SK-N-SH treated with all-trans-retinoic acid at 6 μM for 48 hours (cell line): ENCODE measurements around the gene KCNJ2.
A peak's percentile ranks its signal among the peaks of the same experiment; 100 is the strongest.

Experiments
- ATAC-seq: fragments of 200-7000 bp; cut with Tn5 transposase; 3 replicates; pipeline ENCODE4 v1.9.1; 2020; ENCODE audit warnings: mild to moderate bottlenecking, moderate library complexity
- ARNTL ChIP-seq: fragments of 450-650 bp; formaldehyde crosslinking; IDR thresholded peaks from 2 replicates; pipeline ENCODE4 v1.5.0; 2020; ENCODE audit warnings: low read depth, mild to moderate bottlenecking, moderate library complexity, borderline replicate concordance
- BACH2 ChIP-seq: fragments of 250-450 bp; sonication (Bioruptor Pico); IDR thresholded peaks from 2 replicates; pipeline ENCODE4 v1.9.0; 2021; ENCODE audit warnings: mild to moderate bottlenecking, borderline replicate concordance
- CREB5 ChIP-seq: fragments of 250-450 bp; sonication (Bioruptor Pico); IDR thresholded peaks from 2 replicates; pipeline ENCODE4 v1.5.1; 2020; ENCODE audit warnings: low read depth, mild to moderate bottlenecking, moderate library complexity
- CSDC2 ChIP-seq: fragments of 250-450 bp; sonication (Bioruptor Pico); IDR thresholded peaks from 2 replicates; pipeline ENCODE4 v1.5.0; 2020; ENCODE audit warnings: mild to moderate bottlenecking, moderate library complexity
- ISL1 ChIP-seq: fragments of 250-450 bp; sonication (Bioruptor Pico); IDR thresholded peaks from 2 replicates; pipeline ENCODE4 v2.1.2; 2022; ENCODE audit warnings: mild to moderate bottlenecking, moderate library complexity
- OSR1 ChIP-seq: fragments of 250-450 bp; sonication (Bioruptor Pico); IDR thresholded peaks from 2 replicates; pipeline ENCODE4 v1.8.0; 2022; ENCODE audit warnings: moderate library complexity, mild to moderate bottlenecking, inconsistent platforms
- PATZ1 ChIP-seq: fragments of 250-450 bp; sonication (Bioruptor Pico); IDR thresholded peaks from 2 replicates; pipeline ENCODE4 v1.8.0; 2020; ENCODE audit warnings: mild to moderate bottlenecking, moderate library complexity, borderline replicate concordance
- POU6F1 ChIP-seq: fragments of 250-450 bp; sonication (Bioruptor Pico); IDR thresholded peaks from 2 replicates; pipeline ENCODE4 v1.8.0; 2021; ENCODE audit warnings: low read depth, mild to moderate bottlenecking, moderate library complexity, borderline replicate concordance
- PPARA ChIP-seq: fragments of 250-450 bp; sonication (Bioruptor Pico); IDR thresholded peaks from 2 replicates; pipeline ENCODE4 v1.5.0; 2020; ENCODE audit warnings: mild to moderate bottlenecking, borderline replicate concordance
- SNAI2 ChIP-seq: fragments of 250-450 bp; sonication (Bioruptor Pico); IDR thresholded peaks from 2 replicates; pipeline ENCODE4 v1.5.0; 2020; ENCODE audit warnings: mild to moderate bottlenecking, moderate library complexity
- TOX ChIP-seq: fragments of 250-450 bp; sonication (Bioruptor Pico); IDR thresholded peaks from 2 replicates; pipeline ENCODE4 v1.8.0; 2021; ENCODE audit warnings: mild to moderate bottlenecking, moderate library complexity, borderline replicate concordance
- TSHZ2 ChIP-seq: fragments of 250-450 bp; sonication (Bioruptor Pico); IDR thresholded peaks from 2 replicates; pipeline ENCODE4 v1.5.0; 2020; ENCODE audit warnings: mild to moderate bottlenecking, moderate library complexity
- ZC3H10 ChIP-seq: fragments of 250-450 bp; sonication (Bioruptor Pico); IDR thresholded peaks from 2 replicates; pipeline ENCODE4 v1.5.1; 2021; ENCODE audit warnings: mild to moderate bottlenecking, moderate library complexity
- ZNF565 ChIP-seq: fragments of 450-650 bp; formaldehyde crosslinking; conservative IDR thresholded peaks from 2 replicates; pipeline ENCODE4 v1.5.0; 2020; ENCODE audit warnings: low read depth, mild to moderate bottlenecking, moderate library complexity
- ZNF70 ChIP-seq: fragments of 450-650 bp; formaldehyde crosslinking; IDR thresholded peaks from 2 replicates; pipeline ENCODE4 v1.5.0; 2020; ENCODE audit warnings: mild to moderate bottlenecking, moderate library complexity
- ZNF8 ChIP-seq: fragments of 450-650 bp; formaldehyde crosslinking; IDR thresholded peaks from 2 replicates; pipeline ENCODE4 v1.5.0; 2020; ENCODE audit warnings: mild to moderate bottlenecking, moderate library complexity

Gene KCNJ2

GRCh38 chr17:70181866-70182265, 12.5 kb downstream of the KCNJ2 start (continued):
- no peak for TF ChIP-seq CSDC2 (CRISPR knock-in tag)

GRCh38 chr17:70183508-70183907, 14.2 kb downstream of the KCNJ2 start:
- ATAC-seq = no peak
- TF ChIP-seq ZNF70 (CRISPR knock-in tag) (no peak), PPARA (no peak), TSHZ2 (CRISPR knock-in tag) (no peak), BACH2 (CRISPR knock-in tag) (no peak), CREB5 (CRISPR knock-in tag) (no peak), PATZ1 (CRISPR knock-in tag) (no peak), ZNF8 (CRISPR knock-in tag) (no peak), ZC3H10 (CRISPR knock-in tag) (no peak), ZNF565 (no peak), SNAI2 (CRISPR knock-in tag) (no peak), ISL1 (CRISPR knock-in tag) (no peak)

- ATAC-seq = no peak
- no peak for TF ChIP-seq BACH2 (CRISPR knock-in tag)
- TF ChIP-seq SNAI2 (CRISPR knock-in tag) = no peak
- TF ChIP-seq ZNF70 (CRISPR knock-in tag) = no peak
- no peak for TF ChIP-seq POU6F1 (CRISPR knock-in tag)
- no peak for TF ChIP-seq TOX
- TF ChIP-seq OSR1 (CRISPR knock-in tag) = no peak
- TF ChIP-seq ARNTL = no peak
- no peak for TF ChIP-seq TSHZ2 (CRISPR knock-in tag)
Observed at GRCh38 chr17:70184207-70184606, 14.9 kb downstream of the KCNJ2 start.

- no peak for TF ChIP-seq TOX
- TF ChIP-seq POU6F1 (CRISPR knock-in tag) = peak; percentile 78; the same call in 1 of the 2 replicates
- peak; percentile 82 for ATAC-seq
Observed at GRCh38 chr17:70184770-70185169, 15.4 kb downstream of the KCNJ2 start.
